Measurements from ENCODE around the gene LY9. TPM values are rescaled to one million over a fixed set of nuclear protein-coding genes. Genes with fewer than 3 reads are reported as not detected.

LY9 gene
- total and polyA plus RNA-seq, 4 donors: 0.21 to 1.5 (median 0.63) TPM

DNA sequence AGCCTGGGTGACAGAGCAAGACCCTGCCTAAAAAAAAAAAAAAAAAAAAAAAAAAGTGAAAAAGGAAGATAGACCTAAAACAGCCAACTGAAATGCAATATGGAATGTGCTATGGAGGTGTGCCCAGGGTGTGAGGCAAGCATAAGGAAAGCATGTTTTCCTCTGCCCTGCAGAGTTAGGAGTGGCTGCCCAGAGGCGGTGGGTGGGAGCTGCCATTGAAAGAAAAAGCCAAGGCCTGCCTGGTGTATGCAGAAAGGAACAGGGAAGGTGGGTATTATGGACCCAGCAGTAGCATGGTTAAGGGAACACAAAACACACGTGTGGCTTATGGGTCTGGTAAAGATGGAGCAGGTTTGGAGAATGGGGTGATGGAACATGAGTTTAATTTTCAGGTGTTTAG is 57.8 kb downstream of the LY9 start:
- Histone ChIP-seq H3K9ac (ENCODE audit: low read depth in 1 of 2, low read length in 2 of 2) (no peak overlapping the region), H3K4me1 (ENCODE audit: control insufficient read depth in 4 of 4, insufficient read depth in 4 of 4, low read length in 3 of 4) (no peaks in the 10 kb centered on the region), H3K36me3 (ENCODE audit: control insufficient read depth in 4 of 4, insufficient read depth in 3 of 4, low read depth in 1 of 4, low read length in 3 of 4) (no peaks in the 10 kb centered on the region), H3K27ac (ENCODE audit: low read depth in 1 of 2, low read length in 2 of 2) (no peak overlapping the region), H3K9me3 (ENCODE audit: control insufficient read depth in 4 of 4, low read length in 3 of 4) (no peaks in the 10 kb centered on the region), H3K27me3 (ENCODE audit: control insufficient read depth in 4 of 4, insufficient read depth in 4 of 4, low read length in 3 of 4) (no peaks in the 10 kb centered on the region), H3K4me3 (ENCODE audit: low read depth in 1 of 3, low read length in 3 of 3) (no peak overlapping the region)
- DNase-seq (ENCODE audit: low spot score): no peak
- 92% methylated on average over 2 of the region's 2 CpGs for WGBS
- TF ChIP-seq HNF4G (IDR thresholded peaks at IDR 0.05) (no peak), NR2F2 (IDR thresholded peaks at IDR 0.05) (no peak), JUND (IDR thresholded peaks at IDR 0.05) (no peak), FOXA2 (IDR thresholded peaks at IDR 0.05) (no peak), GABPA (IDR thresholded peaks at IDR 0.05 in 1 of 2, conservative IDR thresholded peaks at IDR 0.05 in 1 of 2) (no peak), TAF1 (conservative IDR thresholded peaks at IDR 0.05) (no peak), EGR1 (IDR thresholded peaks at IDR 0.05; ENCODE audit: low read depth in 2 of 2) (no peak)
- TF ChIP-seq, protein P1, sequence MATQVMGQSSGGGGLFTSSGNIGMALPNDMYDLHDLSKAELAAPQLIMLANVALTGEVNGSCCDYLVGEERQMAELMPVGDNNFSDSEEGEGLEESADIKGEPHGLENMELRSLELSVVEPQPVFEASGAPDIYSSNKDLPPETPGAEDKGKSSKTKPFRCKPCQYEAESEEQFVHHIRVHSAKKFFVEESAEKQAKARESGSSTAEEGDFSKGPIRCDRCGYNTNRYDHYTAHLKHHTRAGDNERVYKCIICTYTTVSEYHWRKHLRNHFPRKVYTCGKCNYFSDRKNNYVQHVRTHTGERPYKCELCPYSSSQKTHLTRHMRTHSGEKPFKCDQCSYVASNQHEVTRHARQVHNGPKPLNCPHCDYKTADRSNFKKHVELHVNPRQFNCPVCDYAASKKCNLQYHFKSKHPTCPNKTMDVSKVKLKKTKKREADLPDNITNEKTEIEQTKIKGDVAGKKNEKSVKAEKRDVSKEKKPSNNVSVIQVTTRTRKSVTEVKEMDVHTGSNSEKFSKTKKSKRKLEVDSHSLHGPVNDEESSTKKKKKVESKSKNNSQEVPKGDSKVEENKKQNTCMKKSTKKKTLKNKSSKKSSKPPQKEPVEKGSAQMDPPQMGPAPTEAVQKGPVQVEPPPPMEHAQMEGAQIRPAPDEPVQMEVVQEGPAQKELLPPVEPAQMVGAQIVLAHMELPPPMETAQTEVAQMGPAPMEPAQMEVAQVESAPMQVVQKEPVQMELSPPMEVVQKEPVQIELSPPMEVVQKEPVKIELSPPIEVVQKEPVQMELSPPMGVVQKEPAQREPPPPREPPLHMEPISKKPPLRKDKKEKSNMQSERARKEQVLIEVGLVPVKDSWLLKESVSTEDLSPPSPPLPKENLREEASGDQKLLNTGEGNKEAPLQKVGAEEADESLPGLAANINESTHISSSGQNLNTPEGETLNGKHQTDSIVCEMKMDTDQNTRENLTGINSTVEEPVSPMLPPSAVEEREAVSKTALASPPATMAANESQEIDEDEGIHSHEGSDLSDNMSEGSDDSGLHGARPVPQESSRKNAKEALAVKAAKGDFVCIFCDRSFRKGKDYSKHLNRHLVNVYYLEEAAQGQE (IDR thresholded peaks at IDR 0.05): no peak
- TF ChIP-seq, protein P2, sequence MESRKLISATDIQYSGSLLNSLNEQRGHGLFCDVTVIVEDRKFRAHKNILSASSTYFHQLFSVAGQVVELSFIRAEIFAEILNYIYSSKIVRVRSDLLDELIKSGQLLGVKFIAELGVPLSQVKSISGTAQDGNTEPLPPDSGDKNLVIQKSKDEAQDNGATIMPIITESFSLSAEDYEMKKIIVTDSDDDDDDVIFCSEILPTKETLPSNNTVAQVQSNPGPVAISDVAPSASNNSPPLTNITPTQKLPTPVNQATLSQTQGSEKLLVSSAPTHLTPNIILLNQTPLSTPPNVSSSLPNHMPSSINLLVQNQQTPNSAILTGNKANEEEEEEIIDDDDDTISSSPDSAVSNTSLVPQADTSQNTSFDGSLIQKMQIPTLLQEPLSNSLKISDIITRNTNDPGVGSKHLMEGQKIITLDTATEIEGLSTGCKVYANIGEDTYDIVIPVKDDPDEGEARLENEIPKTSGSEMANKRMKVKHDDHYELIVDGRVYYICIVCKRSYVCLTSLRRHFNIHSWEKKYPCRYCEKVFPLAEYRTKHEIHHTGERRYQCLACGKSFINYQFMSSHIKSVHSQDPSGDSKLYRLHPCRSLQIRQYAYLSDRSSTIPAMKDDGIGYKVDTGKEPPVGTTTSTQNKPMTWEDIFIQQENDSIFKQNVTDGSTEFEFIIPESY (IDR thresholded peaks at IDR 0.05): no peak

DNA sequence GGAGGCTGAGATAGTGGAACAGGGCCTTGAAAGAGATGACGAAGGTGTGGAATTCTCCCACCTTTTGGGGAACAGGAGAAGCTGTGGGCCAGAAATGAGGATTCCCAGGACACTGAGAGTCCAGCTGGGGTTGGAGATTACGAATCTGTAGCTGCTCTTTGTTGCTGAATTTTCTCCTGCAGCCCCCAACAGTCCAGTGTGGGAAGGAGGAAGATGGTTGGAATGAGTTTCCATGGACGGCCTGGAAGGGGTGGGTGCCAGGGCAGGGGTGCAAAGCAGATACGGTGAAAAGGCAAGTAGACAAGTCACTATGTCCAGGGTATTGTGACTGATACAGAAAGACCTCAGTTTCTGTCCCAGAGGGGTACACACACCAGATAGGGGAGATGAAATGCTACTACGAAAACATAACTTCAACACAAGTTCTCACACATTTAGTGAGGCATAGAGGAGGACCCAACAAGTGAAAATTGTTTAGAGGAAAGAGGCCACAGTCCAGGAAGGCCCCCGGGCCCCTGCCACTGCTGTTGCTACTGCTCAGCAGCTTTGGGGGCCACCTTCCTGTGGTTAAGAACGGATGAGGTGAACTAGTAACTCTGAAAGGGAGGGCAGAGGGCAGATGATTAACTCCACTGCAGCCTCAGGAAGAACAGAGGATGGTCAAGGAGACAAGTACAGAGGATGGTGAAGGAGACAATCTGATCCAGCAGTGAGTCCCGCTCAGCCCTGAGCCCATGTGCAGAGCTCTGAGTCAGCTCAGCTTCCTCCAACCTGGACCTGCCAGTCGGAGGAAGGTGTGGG is 59.4 kb downstream of the LY9 start:
- H3K9me3 ChIP-seq (ENCODE audit: control insufficient read depth in 4 of 4, low read length in 3 of 4): no peaks in the 10 kb centered on the region
- DNase-seq (ENCODE audit: low spot score): no peak
- no peaks in the 10 kb centered on the region for H3K4me1 ChIP-seq (ENCODE audit: control insufficient read depth in 4 of 4, insufficient read depth in 4 of 4, low read length in 3 of 4)
- H3K27ac ChIP-seq (ENCODE audit: low read depth in 1 of 2, low read length in 2 of 2): no peak overlapping the region
- H3K27me3 ChIP-seq (ENCODE audit: control insufficient read depth in 4 of 4, insufficient read depth in 4 of 4, low read length in 3 of 4): no peaks in the 10 kb centered on the region
- no peak overlapping the region for H3K4me3 ChIP-seq (ENCODE audit: low read depth in 1 of 3, low read length in 3 of 3)
- H3K36me3 ChIP-seq (ENCODE audit: control insufficient read depth in 4 of 4, insufficient read depth in 3 of 4, low read depth in 1 of 4, low read length in 3 of 4): no peaks in the 10 kb centered on the region
- no peak overlapping the region for H3K9ac ChIP-seq (ENCODE audit: low read depth in 1 of 2, low read length in 2 of 2)
- 76% methylated on average over 9 of the region's 9 CpGs for WGBS
- no peak for TF ChIP-seq EGR1 (IDR thresholded peaks at IDR 0.05; ENCODE audit: low read depth in 2 of 2)
- TF ChIP-seq, protein P1 (IDR thresholded peaks at IDR 0.05): no peak
- TF ChIP-seq HNF4A (conservative IDR thresholded peaks at IDR 0.05): no peak
- TF ChIP-seq TAF1 (conservative IDR thresholded peaks at IDR 0.05): no peak
- TF ChIP-seq NR2F2 (IDR thresholded peaks at IDR 0.05): no peak
- TF ChIP-seq, protein P3, sequence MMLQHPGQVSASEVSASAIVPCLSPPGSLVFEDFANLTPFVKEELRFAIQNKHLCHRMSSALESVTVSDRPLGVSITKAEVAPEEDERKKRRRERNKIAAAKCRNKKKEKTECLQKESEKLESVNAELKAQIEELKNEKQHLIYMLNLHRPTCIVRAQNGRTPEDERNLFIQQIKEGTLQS (IDR thresholded peaks at IDR 0.05): no peak
- no peak for TF ChIP-seq GABPA (IDR thresholded peaks at IDR 0.05 in 1 of 2, conservative IDR thresholded peaks at IDR 0.05 in 1 of 2)
- TF ChIP-seq, protein P4, sequence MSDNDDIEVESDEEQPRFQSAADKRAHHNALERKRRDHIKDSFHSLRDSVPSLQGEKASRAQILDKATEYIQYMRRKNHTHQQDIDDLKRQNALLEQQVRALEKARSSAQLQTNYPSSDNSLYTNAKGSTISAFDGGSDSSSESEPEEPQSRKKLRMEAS (IDR thresholded peaks at IDR 0.05): no peak
- TF ChIP-seq, protein P5, sequence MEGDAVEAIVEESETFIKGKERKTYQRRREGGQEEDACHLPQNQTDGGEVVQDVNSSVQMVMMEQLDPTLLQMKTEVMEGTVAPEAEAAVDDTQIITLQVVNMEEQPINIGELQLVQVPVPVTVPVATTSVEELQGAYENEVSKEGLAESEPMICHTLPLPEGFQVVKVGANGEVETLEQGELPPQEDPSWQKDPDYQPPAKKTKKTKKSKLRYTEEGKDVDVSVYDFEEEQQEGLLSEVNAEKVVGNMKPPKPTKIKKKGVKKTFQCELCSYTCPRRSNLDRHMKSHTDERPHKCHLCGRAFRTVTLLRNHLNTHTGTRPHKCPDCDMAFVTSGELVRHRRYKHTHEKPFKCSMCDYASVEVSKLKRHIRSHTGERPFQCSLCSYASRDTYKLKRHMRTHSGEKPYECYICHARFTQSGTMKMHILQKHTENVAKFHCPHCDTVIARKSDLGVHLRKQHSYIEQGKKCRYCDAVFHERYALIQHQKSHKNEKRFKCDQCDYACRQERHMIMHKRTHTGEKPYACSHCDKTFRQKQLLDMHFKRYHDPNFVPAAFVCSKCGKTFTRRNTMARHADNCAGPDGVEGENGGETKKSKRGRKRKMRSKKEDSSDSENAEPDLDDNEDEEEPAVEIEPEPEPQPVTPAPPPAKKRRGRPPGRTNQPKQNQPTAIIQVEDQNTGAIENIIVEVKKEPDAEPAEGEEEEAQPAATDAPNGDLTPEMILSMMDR (IDR thresholded peaks at IDR 0.05; ENCODE audit: low read depth, low read length, missing input control): no peak
- TF ChIP-seq YY1 (IDR thresholded peaks at IDR 0.05): no peak
- no peak for TF ChIP-seq RXRA (IDR thresholded peaks at IDR 0.05)
- no peak for TF ChIP-seq HNF4G (IDR thresholded peaks at IDR 0.05)
- TF ChIP-seq SP1 (IDR thresholded peaks at IDR 0.05): no peak
- no peak for TF ChIP-seq FOXA1 (IDR thresholded peaks at IDR 0.05)
- TF ChIP-seq, protein P2 (IDR thresholded peaks at IDR 0.05): no peak
- TF ChIP-seq JUND (IDR thresholded peaks at IDR 0.05): no peak
